Glutamatergic neuron (in vitro differentiated cells): ENCODE data around the gene XRCC5. TPM values are rescaled to one million over a fixed set of nuclear protein-coding genes. Genes with fewer than 3 reads are reported as not detected.
A peak's percentile ranks its signal among the peaks of the same experiment; 100 is the strongest.

Experiments
- DNase-seq: peaks from one replicate; pipeline ENCODE4 v3.0.0; 2022
- H3K27ac Mint-ChIP-seq: one replicate; pipeline ENCODE4 v1.8.0; 2020; ENCODE audit warnings: mild to moderate bottlenecking, mixed read lengths, inconsistent platforms; ENCODE audit not compliant: unreplicated experiment
- H3K27me3 Mint-ChIP-seq: one replicate; pipeline ENCODE4 v1.8.0; 2020; ENCODE audit warnings: mild to moderate bottlenecking, moderate library complexity, mixed read lengths, inconsistent platforms; ENCODE audit not compliant: unreplicated experiment
- H3K36me3 Mint-ChIP-seq: one replicate; pipeline ENCODE4 v1.8.0; 2020; ENCODE audit warnings: mild to moderate bottlenecking, mixed read lengths, inconsistent platforms; ENCODE audit not compliant: unreplicated experiment
- H3K4me1 Mint-ChIP-seq: one replicate; pipeline ENCODE4 v1.8.0; 2020; ENCODE audit warnings: mild to moderate bottlenecking, low read depth, mixed read lengths, inconsistent platforms; ENCODE audit not compliant: unreplicated experiment
- H3K4me3 Mint-ChIP-seq: one replicate; pipeline ENCODE4 v1.8.0; 2020; ENCODE audit warnings: mild to moderate bottlenecking, mixed read lengths, inconsistent platforms; ENCODE audit not compliant: unreplicated experiment
- H3K9me3 Mint-ChIP-seq: one replicate; pipeline ENCODE4 v1.8.0; 2020; ENCODE audit warnings: mild to moderate bottlenecking, moderate library complexity, mixed read lengths, inconsistent platforms; ENCODE audit not compliant: unreplicated experiment
- total RNA-seq: library from RNA; stranded (reverse); fragmentation: NEBNext Ultra II Directional; extraction: Animal tissue kit (Norgen Biotek cat#: 25700); gene quantifications from one replicate; pipeline ENCODE4 v1.2.1, GENCODE V29; 2021; ENCODE audit not compliant: unreplicated experiment
- TF ChIP-seq, protein P1 (sequence below): fragments of 200-600 bp; sonication (generic); IDR thresholded peaks from one replicate; pipeline ENCODE4 v1.5.0; 2021; ENCODE audit not compliant: partially characterized antibody, unreplicated experiment

Gene XRCC5
- total RNA-seq, 1 donor from 2014 or later = 254 TPM

DNA sequence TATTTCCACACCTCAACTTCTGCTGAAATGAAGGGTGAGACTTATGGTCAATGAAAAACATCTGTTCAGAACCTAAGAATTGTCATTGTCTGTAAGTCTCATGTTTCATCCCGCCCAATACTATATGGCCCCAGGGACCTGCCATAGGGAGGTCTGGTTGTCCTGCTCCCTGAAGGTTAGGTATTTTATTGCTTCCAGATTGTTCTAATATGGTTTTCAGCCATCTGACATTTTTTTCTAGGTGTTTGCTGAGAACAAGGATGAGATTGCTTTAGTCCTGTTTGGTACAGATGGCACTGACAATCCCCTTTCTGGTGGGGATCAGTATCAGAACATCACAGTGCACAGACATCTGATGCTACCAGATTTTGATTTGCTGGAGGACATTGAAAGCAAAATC, 7.3 kb downstream of the XRCC5 start:
- peaks cover 10% of the 10 kb centered on the region for H3K27me3 Mint-ChIP-seq
- H3K9me3 Mint-ChIP-seq = peaks cover 17% of the 10 kb centered on the region
- H3K36me3 Mint-ChIP-seq = no peaks in the 10 kb centered on the region
- DNase-seq = peak; percentile 33
- peaks cover 68% of the 10 kb centered on the region for H3K4me1 Mint-ChIP-seq
- peak overlapping the region; percentile 98 for H3K27ac Mint-ChIP-seq
- TF ChIP-seq, protein P1, sequence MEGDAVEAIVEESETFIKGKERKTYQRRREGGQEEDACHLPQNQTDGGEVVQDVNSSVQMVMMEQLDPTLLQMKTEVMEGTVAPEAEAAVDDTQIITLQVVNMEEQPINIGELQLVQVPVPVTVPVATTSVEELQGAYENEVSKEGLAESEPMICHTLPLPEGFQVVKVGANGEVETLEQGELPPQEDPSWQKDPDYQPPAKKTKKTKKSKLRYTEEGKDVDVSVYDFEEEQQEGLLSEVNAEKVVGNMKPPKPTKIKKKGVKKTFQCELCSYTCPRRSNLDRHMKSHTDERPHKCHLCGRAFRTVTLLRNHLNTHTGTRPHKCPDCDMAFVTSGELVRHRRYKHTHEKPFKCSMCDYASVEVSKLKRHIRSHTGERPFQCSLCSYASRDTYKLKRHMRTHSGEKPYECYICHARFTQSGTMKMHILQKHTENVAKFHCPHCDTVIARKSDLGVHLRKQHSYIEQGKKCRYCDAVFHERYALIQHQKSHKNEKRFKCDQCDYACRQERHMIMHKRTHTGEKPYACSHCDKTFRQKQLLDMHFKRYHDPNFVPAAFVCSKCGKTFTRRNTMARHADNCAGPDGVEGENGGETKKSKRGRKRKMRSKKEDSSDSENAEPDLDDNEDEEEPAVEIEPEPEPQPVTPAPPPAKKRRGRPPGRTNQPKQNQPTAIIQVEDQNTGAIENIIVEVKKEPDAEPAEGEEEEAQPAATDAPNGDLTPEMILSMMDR = no peak
- H3K4me3 Mint-ChIP-seq = peak overlapping the region; percentile 78

DNA sequence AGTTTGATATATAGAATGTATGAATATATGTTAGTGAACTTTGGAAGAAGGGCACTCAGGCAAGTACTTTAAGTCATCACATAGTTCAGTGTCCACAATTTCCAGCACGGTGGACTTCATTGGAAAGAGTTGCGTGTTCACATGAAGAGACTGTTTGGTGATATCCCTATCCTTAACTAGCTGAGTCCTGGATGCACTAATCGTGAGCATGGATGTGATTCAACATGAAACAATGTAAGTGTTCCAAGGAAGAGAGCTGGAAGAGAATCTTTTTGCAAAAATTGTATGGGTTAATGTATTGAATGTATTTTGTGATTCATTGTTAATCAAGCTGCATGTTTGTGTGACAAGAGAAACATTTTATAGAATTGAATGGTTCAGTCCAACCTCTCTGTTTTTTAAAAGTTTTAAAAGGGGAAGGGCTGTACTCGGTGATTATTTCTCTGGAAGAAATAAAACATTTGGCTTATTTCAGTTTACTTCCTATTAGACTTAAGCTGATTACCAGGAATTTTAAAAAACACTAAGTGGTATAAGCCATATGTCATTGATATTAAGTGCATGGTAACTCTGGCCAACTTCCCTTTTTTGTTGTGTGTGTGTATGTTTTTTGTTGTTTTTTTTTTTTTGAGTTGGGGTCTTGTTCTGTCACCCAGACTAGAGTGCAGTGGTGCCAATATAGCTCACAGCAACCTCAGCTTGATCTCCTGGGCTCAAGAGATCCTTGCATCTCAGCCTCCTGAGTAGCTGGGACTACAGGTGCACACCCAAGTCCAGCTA, 8.6 kb downstream of the XRCC5 start:
- peaks cover 61% of the 10 kb centered on the region for H3K4me1 Mint-ChIP-seq
- DNase-seq = no peak
- TF ChIP-seq, protein P1 = no peak
- peak overlapping the region; percentile 61 for H3K4me3 Mint-ChIP-seq
- peaks cover 17% of the 10 kb centered on the region for H3K9me3 Mint-ChIP-seq
- H3K36me3 Mint-ChIP-seq = no peaks in the 10 kb centered on the region
- peaks cover 10% of the 10 kb centered on the region for H3K27me3 Mint-ChIP-seq
- H3K27ac Mint-ChIP-seq = peak overlapping the region; percentile 77

DNA sequence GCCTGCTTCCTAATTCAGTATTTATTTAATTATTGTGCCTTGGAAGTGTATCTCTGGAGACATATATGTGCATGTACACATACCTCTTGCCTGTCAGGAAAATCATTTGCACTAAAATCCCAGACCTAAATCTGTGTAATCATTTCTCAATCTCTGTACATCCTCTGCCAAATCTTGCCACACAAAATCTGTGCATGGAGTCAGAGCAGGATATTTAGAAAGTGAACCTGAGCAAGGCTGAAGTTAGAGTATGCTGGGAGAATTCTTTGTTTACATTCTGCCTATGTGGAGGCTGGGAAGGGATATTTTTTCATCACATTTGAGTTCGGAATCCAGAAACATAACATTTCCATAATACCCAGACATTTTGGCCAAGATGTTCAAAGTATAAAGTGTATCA, 9.3 kb downstream of the XRCC5 start:
- DNase-seq = no peak
- Mint-ChIP-seq H3K27ac (peak overlapping the region; percentile 69), H3K27me3 (peaks cover 10% of the 10 kb centered on the region), H3K4me3 (peak overlapping the region; percentile 44), H3K36me3 (no peaks in the 10 kb centered on the region), H3K4me1 (peaks cover 54% of the 10 kb centered on the region), H3K9me3 (peaks cover 17% of the 10 kb centered on the region)
- TF ChIP-seq, protein P1 = no peak

DNA sequence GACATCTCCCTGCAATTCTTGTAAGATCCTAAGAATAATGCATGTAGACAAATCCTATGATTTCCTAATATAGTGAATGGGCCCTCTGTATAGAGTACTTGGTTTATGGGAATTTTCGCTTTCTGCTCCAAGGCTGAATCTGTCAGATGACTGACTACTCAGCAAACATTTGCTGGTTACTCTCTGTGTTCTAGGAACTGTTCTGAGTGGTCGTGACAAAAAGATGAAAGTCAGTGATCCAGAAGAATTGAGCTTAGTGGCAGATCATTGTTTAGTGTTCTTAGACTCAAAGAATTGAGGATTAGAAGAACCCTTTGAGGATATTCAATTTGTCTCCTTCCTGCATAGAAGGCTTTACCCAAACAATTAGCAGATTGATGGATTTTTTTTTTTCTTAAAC, 10.0 kb downstream of the XRCC5 start:
- no peaks in the 10 kb centered on the region for H3K36me3 Mint-ChIP-seq
- peaks cover 49% of the 10 kb centered on the region for H3K4me1 Mint-ChIP-seq

DNA sequence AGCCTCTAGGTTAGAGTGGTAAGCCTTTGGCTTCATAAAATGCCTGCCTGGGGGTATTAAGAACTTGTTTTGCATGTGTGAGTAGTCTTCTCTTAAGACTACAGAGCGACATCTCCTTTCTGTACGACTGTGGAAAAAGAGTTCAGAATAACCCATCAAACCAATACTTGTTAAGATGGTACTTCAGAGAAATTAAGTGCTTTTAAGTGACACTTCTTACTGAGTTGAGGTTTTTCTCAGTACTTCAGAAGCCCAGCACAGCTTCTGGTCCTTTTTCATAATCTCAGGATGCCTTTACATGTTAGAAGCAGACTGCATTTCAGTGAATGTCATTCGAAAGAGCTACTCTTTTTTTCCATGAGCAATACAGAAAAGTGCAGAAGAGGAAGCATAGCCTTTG, 10.8 kb downstream of the XRCC5 start:
- TF ChIP-seq, protein P1 = no peak
- DNase-seq = no peak
- H3K4me1 Mint-ChIP-seq = peaks cover 42% of the 10 kb centered on the region
- no peaks in the 10 kb centered on the region for H3K36me3 Mint-ChIP-seq
- peak overlapping the region; percentile 44 for H3K4me3 Mint-ChIP-seq
- peaks cover 7% of the 10 kb centered on the region for H3K27me3 Mint-ChIP-seq
- H3K27ac Mint-ChIP-seq = peak overlapping the region; percentile 43
- peaks cover 9% of the 10 kb centered on the region for H3K9me3 Mint-ChIP-seq

More for the DNA sequence above, 10.0 kb downstream of the XRCC5 start:
- Mint-ChIP-seq H3K9me3 (peaks cover 17% of the 10 kb centered on the region), H3K27ac (peak overlapping the region; percentile 14), H3K27me3 (peaks cover 10% of the 10 kb centered on the region), H3K4me3 (no peak overlapping the region)
- DNase-seq = no peak
- TF ChIP-seq, protein P1 = no peak
